GM12873 (cell line): ENCODE results near the gene RAB3IP.

Source experiments
- CTCF ChIP-seq: IDR thresholded peaks from 2 replicates; pipeline ENCODE4 v1.5.1; 2012; ENCODE audit warnings: low read depth, mild to moderate bottlenecking, moderate library complexity, low read length, control low read depth; ENCODE audit not compliant: insufficient read depth; ENCODE audit errors: missing control alignments

Gene RAB3IP

GRCh38 chr12:69726922-69727321 is 11.7 kb upstream of the RAB3IP start:
- no peak for TF ChIP-seq CTCF

GRCh38 chr12:69732088-69732487 is 6.6 kb upstream of the RAB3IP start:
- TF ChIP-seq CTCF: no peak

- no peak for TF ChIP-seq CTCF
Observed at GRCh38 chr12:69733638-69734037, 5.0 kb upstream of the RAB3IP start.

- TF ChIP-seq CTCF: no peak
Observed at GRCh38 chr12:69739287-69740191, 879 bp downstream of the RAB3IP start.

GRCh38 chr12:69744109-69744508 is 5.4 kb downstream of the RAB3IP start:
- no peak for TF ChIP-seq CTCF

- TF ChIP-seq CTCF: no peak
Observed at GRCh38 chr12:69751476-69751875, 12.8 kb downstream of the RAB3IP start.

GRCh38 chr12:69755302-69755701 is 16.6 kb downstream of the RAB3IP start:
- TF ChIP-seq CTCF: no peak
